GM04504 (cell line): Measurements from ENCODE around the gene PTGES3L.
A peak's percentile ranks its signal among the peaks of the same experiment; 100 is the strongest.

Experiments used
- DNase-seq: peaks from one replicate; pipeline ENCODE4 v3.0.0-alpha.2; 2012; ENCODE audit warnings: low read depth

Gene PTGES3L

DNA sequence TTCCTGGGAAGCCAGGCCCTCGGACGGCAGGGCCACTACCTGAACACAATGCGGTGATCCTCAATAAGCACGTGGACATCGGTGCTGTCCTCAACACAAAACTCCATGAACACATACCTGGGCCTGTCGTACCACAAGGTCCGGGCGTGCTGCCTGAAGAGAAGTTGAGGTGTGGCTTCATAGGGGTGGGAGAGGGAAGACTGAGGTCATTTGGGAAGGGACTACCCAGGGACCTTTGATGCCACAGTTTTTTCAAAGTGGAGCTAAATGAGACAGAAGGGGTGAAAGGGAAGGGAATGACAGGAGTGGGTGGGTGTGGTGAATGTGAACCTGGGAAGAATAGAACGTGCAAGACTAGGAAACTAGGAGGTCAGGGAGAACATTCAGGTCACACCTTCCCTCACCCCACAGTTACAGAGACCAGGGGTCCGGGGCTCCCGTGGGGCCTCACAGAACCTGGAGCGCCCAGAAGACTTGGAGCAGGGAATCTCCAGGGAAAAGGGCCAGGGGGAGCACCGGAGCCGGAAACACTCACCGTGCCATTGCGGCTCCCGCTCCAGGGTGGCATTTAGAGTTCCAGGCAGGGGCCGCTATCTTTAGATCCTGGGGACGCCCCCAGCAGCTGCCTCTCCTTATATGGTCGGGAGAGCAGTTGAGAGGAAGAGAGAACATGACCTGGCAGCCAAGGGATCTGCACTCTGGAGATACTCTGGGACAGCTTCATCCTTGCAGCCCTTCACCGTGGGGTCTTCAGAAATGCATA is at the start of gene PTGES3L:
Gene PTGES3L (minus strand): TSS at position 570 of the 763 bp plus-strand sequence. CDS start 27 bp downstream, at position 543.
- DNase-seq: no peak

- no peak for DNase-seq
Measured at GRCh38 chr17:43028221-43028861, 48.5 kb upstream of the PTGES3L start.

GRCh38 chr17:43027091-43028032 is 47.5 kb upstream of the PTGES3L start:
- DNase-seq: no peak

GRCh38 chr17:43026595-43026994 is 46.7 kb upstream of the PTGES3L start:
- no peak for DNase-seq

- DNase-seq: no peak
Measured at GRCh38 chr17:43025766-43026537, 46.1 kb upstream of the PTGES3L start.

DNA sequence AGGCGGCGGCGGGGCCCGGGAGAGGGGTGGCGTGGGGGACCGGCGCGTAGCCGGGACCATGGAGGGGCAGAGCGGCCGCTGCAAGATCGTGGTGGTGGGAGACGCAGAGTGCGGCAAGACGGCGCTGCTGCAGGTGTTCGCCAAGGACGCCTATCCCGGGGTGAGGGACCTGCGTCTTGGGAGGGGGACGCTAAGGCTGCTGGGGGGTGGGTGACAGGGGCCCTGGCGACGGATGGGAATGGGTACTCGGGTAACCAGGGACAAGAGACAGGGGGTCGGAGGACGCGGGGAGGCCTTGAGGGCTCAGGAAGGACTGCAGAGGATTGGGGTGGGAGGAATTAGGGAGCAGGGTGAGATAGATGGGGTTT is 45.4 kb upstream of the PTGES3L start:
- DNase-seq: no peak

DNA sequence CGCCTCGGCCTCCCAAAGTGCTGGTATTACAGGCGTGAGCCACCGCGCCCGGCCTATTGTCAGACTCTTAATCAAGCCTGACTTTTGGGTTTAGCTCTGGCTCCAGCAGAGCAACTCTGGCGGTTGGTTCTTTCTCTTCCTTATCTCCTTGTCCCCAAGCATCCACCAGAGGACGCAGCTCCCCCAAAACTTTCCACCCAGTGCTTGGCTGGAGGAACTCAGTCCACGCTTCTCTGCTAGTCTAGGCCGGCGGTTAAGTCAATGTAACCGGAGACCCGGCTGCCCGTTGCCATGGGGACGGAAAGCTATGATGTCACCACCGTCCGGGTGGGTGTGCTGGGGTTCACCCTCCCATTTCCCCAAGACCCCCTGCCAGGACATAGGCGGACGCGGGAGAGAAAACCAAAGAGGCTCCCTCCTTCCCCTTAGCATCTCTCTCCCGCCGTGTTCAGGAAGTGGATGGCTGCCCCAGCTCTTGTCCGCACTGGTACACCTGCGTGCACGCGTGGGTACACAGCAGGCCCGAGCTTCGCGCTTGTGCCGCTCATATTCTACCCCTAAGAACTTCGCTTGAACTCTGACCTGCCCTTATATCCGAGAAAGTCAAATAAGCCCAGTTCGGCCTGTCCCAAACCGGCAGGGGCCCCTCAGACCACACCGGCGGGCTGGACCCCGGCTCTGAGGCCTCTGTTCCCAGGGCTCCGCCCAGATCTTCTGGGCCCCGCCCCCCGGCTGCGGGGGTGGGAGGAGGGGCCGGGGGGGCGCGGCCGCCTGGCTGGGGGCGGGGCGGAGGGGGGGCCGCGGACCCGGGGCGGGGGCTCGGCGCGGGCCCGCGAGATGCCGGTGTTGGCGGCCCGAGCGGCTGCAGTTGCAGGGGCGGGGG is 44.8 kb upstream of the PTGES3L start, which contains the start of gene RND2:
Gene RND2 (plus strand): TSS at position 825 of the 883 bp plus-strand sequence. CDS start 117 bp downstream, outside the sequence.
- DNase-seq: peak; percentile 93

GRCh38 chr17:43021741-43022512 is 42.0 kb upstream of the PTGES3L start, which contains the start of gene VAT1:
Gene VAT1 (minus strand): TSS chr17:43022385. CDS start chr17:43022322, 63 bp downstream.
- DNase-seq: peak; percentile 48

DNA sequence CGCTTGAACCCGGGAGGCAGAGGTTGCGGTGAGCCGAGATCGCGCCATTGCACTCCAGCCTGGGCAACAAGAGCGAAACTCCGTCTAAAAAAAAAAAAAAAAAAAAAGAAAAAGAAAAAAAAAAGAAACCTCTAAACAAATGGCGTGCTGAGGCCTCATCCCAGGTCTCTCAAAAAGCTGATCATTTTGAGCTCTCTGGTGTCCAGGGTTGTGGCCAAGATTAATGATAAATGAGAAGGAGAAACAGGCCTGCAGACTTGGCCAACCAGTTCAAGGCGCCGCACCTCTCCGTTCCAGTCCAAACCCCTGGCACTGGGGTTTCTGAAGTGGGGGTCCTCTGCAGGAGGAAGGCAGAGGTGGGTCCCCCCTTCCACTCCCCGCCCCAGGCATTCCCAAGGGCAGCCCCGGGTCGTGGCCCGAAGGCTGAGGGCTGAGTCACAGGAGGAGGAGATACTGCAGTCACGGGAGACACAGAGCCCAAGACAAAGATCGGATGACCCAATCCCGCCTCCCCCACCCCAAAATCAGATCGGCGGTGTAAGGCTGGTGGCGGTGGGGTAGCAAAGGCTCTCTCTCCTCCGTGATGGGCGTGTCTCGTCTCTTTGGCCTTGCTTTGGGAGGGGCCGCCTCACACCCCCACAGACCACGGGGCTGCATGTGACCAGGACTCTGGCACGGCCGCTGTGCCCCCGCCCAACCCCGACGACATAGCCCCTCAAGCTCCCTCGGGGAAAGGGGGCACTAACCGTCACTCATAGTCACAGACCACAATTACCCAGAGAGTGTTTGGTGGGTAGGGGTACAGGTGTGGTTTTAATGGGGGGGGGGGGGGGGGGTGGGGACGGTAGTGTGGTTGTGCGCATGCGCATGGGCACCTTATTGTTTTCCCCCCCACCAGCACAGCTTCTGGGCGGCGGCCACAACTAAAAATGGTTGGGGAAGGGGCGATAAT is 41.2 kb upstream of the PTGES3L start:
- DNase-seq: peak; percentile 66

- DNase-seq: no peak
Measured at GRCh38 chr17:43020030-43020621, 40.2 kb upstream of the PTGES3L start.

- DNase-seq: no peak
Measured at GRCh38 chr17:43019418-43019817, 39.5 kb upstream of the PTGES3L start.

DNA sequence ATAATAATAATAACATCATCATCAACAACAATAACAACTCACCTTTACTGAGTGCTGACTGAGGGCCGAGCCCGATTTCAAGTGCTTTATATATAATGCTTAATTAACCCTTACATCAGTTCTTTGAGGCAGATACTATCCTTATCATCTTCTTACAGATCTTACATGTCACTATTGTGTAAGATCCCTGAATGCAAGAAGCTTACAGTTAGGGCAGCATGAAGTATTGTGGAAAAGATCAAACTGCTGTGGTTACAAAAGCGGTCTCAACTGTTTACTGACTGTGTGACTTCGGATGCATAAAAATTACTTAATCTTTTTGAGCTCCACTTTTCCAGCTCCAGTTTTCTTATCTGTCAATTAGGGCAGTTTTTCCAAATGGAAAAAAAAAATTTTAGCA is 39.1 kb upstream of the PTGES3L start:
- DNase-seq: no peak

DNA sequence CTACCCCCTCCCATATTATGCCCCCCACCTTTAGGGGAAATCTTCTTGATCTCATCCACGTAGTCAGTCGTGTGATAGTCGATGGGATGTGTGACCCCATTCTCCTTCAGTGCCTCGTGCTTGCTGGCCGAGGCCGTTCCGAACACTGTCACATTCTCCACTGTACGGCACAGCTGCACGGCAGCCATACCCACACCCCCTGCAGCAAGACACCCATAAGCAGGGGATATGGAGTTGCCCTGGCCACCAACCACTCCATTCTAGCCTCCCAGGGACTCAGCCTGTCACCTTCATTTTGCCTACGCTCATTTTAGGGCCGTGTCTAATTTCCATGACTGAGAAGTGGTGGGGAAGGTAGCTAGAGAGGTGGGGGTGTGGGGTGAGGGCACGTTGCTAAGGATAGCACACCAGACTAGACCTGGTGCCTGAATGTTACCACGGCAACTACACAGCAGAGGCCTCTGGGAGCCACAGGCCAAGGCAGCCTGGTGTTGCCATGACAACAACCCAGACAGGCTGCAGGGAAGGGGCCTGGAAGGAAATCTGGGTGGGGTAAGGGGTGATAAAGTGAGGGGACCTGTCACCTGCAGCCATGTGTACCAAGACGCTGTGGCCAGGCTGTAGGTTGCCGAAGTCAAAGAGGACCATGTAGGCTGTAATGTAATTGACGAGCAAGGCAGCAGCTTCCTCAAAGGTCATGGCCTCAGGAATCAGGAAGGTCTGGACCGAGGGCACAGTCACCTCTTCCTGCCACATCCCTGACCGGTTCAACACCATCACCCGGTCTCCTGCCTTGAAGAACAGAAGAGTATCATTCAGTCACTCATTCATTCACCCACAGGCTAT is 38.4 kb upstream of the PTGES3L start:
- no peak for DNase-seq

DNA sequence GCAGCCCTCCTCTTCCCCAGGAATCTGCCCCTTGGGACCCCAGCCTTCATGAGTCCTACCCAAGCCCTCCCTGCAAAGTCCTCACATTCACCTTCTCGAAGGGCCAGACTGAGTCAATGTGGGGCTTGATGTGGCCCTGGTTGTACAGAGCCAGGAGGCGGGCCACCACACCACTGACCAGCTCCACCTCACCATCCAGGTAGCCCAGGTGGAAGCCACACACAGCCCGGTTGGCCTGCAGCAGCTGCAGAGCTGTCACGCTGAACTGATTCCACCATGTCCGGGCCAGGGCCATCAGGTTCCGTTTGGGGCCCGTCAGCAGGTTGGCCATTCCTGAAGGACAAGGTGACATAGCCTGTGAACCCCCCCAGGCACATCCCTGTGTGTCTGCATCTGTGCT is 36.3 kb upstream of the PTGES3L start:
- no peak for DNase-seq

DNA sequence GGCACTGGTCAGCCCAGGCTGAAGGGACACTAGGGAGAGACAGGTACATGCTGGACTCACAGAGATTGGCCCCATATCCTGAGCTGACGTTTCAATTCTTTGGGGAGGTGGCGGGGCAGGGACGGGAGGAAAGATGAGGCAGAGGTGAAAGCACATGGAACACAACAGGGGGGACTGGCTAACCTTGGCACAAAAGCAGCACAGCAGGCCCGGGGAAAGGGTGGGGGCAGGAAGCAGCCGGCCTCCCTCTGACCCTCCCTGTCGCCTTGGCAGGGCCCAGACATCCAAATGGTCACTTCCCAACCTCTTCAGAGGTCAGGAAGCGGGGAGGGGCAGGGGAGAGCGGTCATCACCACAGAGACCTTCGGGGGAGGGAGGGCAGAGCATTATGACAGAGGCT is 35.7 kb upstream of the PTGES3L start:
- no peak for DNase-seq

GRCh38 chr17:43014649-43015542 is 35.0 kb upstream of the PTGES3L start:
- DNase-seq: no peak
